DOHH2 (cell line): ENCODE data around the gene ESYT3.

Experiments used
- CTCF ChIP-seq: fragments of 200-600 bp; sonication (generic); IDR thresholded peaks from one replicate; pipeline ENCODE4 v1.5.1; 2014; ENCODE audit warnings: antibody characterized with exemption, mild to moderate bottlenecking, low read depth, low read length; ENCODE audit not compliant: poor library complexity, severe bottlenecking
- EZH2phosphoT487 ChIP-seq: fragments of 200-600 bp; sonication (generic); IDR thresholded peaks from 2 replicates; pipeline ENCODE4 v1.6.1; 2017; ENCODE audit warnings: borderline replicate concordance, mild to moderate bottlenecking, antibody characterized with exemption, low read length, moderate library complexity, mixed read lengths

- TF ChIP-seq CTCF (no peak), EZH2phosphoT487 (no peak)
Measured at GRCh38 chr3:138469874-138470273, 35.5 kb downstream of the ESYT3 start.
